NCI-H2196 treated with DMSO at 0.1 percent for 48 hours (cell line): ENCODE measurements around the gene TMEM232.

Experiments
- DNase-seq: peaks from one replicate; lab custom pipeline; 2025; ENCODE audit not compliant: unreplicated experiment; lab: John Stamatoyannopoulos, UW

TMEM232 gene

DNA sequence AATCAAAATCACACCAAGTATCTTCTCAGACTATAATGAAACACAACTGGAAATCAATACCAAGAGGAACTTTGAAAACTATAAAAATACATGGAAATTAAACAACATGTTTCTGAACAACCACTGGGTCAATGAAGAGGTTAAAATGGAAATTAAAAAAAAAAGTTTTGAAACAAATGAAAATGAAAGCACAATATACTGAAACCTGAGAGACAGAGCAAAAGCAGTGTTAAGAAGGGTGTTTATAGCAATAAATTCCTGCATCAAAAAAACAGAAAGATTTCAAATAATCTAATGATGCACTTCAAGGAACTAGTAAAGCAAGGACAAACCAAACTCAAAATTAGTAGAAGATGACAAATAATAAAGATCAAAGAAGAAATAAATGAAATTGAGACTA is 92.0 kb downstream of the TMEM232 start:
- DNase-seq, result no peak

DNA sequence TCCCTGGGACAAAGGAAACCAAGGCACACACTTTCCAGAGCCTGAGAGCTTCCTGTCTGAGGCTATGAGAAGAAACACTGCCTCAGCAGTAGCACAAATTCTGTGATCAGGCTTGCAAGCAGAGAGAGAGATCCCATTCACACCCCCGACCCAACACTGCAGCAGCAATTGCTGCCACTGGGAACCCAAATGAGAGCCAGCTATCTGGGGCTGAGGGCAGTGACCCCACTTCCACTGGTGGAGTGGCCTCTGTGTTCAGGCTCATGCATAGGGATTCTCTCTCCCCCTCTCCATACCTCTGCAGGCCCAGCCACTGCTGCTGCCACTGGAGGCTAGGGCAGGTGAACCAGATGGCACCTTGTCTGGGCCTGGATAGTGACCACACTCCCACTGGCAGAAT is 95.2 kb downstream of the TMEM232 start:
- DNase-seq, result no peak

DNA sequence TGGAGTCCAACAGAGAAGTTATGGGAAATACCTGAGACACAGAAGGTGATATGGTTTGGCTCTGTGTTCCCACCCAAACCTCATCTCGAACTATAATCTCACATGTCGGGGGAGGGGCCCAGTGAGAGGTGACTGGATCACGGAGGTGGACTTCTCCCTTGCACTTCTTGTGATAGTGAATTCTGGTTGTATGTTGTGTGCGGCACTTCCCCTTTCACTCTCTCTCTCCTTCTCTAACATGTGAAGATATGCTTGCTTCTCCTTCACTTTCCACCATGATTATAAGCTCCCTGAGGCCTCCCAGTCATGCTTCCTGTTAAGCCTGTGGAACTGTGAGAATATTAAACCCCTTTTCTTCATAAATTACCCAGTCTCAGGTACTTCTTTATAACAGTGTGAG is 96.1 kb downstream of the TMEM232 start:
- DNase-seq, result no peak

DNA sequence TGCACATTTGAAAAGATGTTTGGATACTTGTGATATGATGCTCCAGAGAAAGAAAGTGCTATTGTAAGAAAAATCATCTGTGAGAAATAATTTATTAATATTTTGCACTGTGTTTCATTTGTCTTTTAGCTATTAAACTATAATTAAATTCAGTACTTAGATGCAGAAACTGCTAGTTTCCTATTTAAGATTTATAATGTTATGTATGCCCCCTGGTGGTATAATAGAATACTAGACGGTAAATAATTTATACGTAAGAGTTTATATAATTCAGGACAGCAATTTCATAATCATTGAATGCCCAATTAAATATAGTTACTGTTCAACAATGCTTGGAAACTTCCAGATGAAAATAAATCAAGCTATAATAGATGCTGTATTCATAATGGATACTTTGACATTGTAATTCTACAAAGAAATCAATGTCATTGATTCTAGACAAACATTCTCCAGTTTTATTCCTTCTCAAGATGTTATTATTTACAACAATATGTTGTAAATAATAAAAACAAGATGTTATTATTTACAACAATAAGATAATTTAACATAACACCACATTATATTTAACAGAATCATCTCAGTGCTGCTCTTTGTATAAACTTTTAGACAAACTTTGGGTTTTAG is 101.0 kb downstream of the TMEM232 start:
- peak; percentile 7 for DNase-seq

DNA sequence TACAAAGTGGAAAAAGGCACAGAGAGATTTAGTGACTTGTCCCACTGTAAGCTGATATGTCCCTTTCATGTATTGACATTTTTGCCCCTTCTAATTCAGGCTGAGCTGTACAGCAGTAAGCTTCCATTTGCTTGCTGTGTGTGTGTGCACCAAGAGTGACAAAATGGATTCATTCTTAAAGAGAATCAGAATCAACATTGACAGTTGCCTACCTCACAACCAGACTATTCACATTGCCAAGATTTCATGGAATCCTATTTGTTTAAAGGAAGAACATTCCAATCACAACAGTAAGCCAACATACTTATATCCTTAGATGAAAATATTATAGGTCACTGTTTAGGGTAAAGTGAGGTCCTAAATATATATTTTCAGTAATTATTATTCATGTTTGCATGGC is 102.6 kb downstream of the TMEM232 start:
- DNase-seq, result no peak

DNA sequence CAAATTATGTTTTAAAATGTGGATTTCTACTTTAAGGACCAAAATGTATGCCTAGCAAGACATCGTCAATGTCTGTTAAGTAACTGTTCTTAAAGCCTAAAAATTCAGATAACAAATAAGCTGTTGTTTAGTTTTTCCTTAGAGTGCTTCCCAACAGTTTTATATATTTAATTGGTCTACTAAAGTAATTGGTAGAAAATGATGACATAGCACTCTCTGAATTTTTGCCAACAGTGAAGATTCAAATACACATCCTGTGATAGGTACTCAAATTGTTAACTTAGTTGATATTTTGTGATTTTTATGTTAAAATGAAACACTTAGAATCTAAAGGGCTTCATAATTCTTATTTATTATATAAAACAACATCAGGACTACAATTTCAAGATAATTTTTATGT is 107.5 kb downstream of the TMEM232 start:
- no peak for DNase-seq

DNA sequence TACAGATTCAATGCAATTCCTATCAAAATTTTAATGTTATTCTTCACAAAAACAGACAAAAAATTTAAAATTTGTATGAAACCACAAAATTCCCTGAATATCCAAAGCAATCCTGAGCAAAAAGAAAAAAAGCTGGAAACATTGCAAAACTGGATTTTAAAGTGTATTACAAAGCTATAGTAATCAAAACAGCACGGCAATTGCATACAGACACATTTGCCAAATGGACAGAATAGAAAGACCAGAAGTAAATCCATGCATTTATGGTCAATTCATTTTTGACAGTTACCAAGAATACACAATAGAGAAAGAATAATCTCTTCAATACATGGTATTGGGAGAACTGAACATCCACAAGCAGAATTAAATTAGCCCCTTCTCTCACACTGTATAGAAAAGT is 110.5 kb downstream of the TMEM232 start:
- no peak for DNase-seq

DNA sequence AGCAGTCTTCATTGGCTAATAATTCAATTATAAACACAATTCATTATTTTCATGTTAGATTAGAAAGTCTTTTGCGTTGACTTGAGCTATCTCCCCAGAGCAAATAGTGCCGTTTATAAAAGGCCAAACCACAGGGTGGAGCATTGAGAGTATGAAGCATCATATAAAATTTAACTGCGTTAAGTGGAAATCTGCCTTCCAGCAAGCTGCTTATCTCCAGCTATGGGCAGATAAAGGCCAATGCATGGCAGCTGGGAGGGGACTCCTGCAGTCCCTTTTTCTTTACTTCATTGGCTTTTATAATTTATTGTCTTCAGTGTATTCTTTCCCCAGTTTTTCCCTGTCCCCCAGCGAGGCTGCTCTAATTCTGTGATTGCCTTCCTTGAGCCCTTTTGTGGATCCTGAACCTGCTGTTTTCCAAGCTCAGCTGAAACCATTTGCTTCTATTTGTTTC is 113.7 kb downstream of the TMEM232 start:
- no peak for DNase-seq

DNA sequence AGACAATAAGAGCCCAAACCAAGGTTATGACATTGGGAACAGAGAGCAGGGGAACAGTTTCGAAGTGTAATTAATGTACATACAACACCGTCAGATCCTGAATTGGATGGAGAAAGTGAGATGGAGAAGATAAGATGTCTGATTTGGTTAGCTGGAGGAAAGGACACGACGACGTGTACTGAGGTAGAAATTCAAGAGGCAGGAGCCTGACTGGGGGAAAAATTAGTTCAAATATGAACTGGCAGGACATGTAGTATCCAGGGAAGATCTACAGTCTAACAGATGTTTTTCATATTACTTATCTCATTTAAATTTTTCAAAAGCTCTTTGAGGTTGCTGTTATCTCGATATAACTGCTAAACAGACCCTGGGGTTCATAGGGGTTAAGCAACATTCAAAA is 114.7 kb downstream of the TMEM232 start:
- DNase-seq, result no peak

DNA sequence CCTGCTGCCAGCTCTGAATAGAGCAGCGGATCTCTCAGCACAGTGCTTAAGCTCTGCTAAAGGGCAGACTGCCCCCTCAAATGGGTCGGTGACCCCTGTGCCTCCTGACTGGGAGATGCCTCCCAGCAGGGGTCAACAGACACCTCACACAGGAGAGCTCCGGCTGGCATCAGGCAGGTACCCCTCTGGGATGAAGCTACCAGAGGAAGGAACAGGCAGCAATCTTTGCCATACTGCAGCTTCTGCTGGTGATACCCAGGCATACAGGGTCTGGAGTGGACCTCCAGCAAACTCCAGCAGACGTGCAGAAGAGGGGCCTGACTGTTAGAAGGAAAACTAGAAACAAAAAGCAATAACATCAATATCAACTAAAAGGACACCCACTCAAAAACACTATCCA is 131.6 kb downstream of the TMEM232 start:
- DNase-seq, result no peak

DNA sequence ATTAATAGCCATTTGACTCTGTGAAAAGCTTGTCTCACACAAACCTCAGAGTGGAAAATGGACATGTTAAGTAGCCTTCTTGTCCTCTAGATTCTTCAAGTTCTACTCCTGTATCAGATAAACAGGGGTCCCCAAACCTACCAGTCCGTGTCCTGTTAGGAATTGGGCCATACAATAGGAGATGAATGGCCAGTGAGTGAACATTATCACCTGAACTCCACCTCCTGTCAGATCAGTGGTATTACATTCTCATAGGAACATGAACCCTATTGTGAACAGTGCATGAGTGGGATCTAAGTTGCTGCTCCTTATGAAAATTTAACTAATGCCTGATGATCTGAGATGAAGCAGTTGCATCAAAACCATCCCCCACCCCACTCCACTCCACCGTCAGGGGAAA is 136.3 kb downstream of the TMEM232 start:
- DNase-seq, result no peak

DNA sequence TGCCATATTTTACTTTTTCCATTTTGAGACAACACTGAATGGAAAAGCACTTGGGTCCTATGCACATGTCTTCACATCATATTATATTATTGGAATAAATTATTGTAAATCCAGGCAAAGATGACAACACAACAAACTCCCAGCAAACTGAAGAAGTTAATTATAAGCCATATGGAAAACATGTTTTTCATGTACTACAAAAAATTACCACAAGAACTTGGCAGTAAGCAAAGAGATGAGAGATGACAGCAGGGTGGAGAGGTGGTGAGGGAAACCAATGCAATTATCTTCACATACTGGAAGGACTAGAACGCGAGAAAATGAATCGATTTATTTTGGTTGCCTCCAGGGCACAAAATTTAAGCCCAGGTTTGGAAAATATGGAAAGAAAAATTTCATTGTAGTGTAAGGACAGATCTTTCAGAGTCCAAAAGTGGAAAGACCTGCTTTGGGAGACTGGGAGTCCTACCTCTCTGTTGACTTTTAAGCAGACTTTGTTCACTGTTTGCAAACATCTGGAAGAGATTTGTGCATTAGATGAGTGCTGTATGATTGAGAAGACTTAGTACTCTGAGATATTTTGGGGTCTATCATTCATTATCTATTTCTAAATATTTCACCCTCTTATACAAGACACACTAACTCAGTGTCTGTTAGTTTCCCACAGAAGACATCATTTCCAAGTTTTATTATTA is 138.0 kb downstream of the TMEM232 start:
- no peak for DNase-seq

DNA sequence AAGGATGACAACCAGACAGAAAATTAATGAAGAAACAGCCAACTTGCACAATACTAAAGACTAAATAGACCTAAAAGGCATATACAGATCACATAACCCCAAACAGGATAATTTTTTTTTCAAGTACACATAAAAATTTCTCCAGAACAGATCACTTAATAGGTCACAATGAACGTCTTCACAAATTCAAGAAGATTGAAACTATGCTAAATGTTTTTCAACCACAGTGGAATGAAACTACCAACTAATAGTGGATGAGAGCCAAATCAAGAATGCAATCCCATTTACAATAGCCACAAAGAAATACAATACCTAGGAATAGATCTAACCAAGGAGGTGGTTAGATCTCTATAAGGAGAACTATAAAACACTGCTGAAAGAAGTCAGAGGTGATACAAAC is 145.8 kb downstream of the TMEM232 start:
- DNase-seq, result no peak

DNA sequence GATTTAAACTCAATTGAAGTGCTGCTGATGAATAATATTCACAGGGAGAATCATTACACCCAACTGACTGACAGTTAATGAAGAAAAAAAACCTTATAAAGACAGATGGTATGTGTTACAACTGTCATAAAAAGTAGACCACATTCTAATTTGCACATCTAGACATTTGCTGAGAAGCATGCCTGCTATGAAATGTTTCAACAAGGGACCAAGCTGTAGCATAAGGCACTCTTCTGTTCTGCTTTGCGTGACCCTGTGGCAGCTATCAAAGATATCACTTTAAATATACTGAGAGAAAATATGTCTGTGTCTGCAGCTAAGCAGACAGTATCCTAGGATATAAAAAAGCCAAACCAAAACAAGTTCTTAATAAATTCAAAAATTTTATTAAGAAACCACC is 153.7 kb downstream of the TMEM232 start:
- DNase-seq, result no peak

DNA sequence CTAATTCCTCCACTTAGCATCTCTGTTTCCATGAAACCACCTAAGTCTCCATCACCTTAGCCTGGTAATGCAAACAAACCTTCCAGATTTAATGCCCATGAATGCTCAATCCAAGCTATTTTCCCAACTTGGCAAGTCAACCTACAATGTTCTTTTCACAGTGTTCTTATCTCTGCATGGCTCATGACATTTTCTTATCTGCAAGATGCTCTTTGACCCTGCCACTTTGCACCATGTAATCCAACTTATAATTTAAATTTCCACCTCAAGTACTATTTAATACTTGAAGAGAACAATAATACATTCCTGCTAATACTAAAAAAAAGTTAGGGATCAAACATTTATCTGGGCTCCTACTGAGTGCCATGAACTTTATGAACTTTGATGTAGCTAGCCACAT is 164.3 kb downstream of the TMEM232 start:
- DNase-seq, result no peak

DNA sequence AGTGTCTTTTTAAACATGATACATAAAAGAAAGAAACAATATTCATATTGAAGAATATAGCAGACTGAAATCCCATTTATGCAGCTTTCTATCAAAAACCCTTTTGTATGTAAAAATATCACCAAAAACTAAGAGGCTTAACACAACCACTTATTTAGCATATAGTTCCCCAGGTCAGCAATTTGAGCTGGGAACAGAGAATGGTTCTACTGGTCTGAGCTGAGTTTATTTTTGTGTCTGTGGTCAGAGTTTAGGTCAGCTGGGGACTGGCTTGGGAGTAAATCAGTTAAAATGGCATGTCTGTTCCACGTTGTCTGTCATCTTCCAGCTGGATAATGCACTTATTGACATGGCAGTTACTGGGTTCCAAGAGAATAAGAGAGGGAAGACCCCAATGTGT is 165.0 kb downstream of the TMEM232 start:
- DNase-seq, result no peak

DNA sequence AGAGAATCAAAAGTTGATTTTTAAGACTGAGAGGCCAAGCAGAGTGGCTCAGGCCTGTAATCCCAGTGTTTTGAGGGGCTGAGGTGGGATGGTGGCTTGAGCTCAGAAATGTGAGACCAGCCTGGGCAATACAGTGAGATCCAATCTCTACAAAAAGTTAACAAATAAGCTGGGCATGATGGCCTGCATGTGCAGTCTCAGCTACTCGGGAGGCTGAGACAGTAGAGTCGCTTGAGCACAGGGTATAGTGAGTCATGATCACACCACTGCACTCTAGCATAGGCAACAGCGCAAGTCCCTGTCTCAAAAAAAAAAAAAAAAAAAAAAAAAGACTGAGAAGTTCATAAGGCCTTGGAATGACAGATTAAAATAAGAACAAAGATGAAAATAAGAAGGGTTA is 177.2 kb downstream of the TMEM232 start:
- DNase-seq, result no peak

DNA sequence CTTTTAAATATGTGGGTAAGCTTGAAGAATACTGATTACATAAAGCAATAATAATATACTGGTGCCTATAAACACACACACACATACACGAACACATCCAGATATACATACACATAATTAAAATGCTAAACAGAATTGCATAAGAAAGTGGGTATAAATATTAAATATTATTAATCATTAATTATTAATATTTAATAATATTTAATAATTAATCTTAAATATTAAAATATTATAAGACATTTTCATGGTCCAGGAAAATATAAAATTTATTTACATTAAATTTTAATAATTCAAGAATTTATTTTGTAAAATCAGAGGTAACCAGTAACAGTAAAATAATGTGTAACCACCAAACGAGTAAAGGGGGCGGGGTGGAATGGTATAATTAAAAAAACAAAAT is 178.3 kb downstream of the TMEM232 start:
- no peak for DNase-seq

DNA sequence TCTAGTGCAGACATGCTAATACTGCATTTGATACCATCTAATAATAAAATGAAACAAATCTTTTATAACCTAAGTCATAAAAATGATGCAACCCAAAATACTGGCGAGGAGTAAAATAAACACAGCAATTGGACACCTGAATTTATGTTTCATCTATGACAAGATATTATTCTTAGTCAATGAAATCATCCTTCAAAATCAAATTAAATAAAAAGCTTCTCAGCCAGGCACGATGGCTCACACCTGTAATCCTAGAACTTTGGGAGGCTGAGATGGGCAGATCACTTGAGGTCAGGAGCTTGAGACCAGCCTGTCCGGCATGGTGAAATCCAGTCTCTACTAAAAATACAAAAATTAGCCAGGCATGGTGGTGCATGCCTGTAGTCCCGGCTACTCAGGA is 179.0 kb downstream of the TMEM232 start:
- DNase-seq, result no peak

DNA sequence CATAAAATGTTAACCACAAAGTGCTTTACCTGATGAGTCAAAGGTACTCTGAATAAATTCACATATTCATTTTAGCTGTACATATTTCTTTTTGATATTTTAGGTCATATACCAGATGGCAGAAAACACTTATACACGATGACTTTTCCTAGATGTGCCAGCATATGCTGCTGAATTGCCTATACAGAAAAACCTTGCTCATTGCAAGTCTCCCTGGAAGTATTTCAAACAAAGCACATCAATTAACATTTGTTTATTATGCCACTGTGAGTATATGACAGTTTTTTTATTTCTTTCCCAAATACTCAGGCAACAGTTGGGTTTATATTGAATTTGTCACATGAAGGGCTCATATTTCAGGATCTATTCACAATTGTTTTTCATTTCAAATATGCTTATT is 180.8 kb downstream of the TMEM232 start:
- no peak for DNase-seq

DNA sequence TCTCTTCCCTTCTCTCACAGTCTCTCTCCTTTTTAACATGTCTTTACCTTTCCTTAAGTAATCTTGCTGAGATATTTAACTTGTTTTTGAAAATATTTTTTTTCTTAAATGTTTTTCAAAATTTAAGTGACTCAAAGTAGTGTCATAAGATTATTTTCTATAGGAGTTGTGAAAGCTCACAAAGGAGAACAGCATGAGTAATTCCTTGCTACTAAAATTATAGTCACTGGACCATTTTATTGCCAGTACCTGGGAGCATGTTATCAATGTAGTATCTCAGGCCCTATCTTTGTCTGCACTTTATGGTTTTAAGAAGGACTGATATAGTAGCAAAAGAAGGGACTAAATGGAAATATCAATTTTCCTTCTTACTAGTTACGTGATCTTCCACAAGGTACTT is 181.9 kb downstream of the TMEM232 start:
- DNase-seq, result no peak

DNA sequence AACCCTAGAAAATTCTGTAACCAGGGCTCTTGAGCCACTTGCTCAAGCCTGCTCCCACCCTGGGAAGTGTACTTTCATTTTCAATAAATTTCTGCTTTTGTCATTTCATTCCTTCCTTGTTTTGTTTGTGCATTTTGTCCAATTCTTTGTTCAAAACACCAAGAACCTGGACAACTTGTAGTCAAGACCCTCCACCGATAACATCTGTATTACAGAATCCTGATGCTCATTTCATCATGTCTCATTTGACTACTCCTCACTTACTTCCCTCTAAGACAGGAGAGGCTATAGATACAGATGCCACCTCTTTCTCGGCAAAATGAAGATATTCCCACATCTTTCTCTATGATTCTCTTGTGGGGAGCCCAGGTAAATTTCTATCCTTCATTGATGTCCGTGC is 183.5 kb downstream of the TMEM232 start:
- no peak for DNase-seq
